Activated CD8-positive, alpha-beta T cell treated with anti-CD3 and anti-CD28 coated beads for 36 hours (primary cell): ENCODE data around the gene METTL25. TPM values are rescaled to one million over a fixed set of nuclear protein-coding genes. Genes with fewer than 3 reads are reported as not detected.

Source experiments
- ATAC-seq: fragments of 200-7000 bp; cut with Tn5 transposase; one replicate; pipeline ENCODE4 v1.10.0; 2021; ENCODE audit warnings: mild to moderate bottlenecking, moderate library complexity
- CTCF ChIA-PET: fragments of 350-600 bp; sonication (Branson Sonifier 250); formaldehyde crosslinking; loops from one replicate; lab custom pipeline; 2021; ENCODE audit warnings: antibody characterized with exemption; lab: Charles Lee
- POLR2A ChIA-PET: fragments of 350-600 bp; sonication (Branson Sonifier 250); formaldehyde crosslinking; loops from one replicate; lab custom pipeline; 2021; ENCODE audit warnings: antibody characterized with exemption; lab: Charles Lee
- DNase-seq: peaks from one replicate; pipeline ENCODE4 v3.0.0-alpha.2; 2020
- H3K27ac Mint-ChIP-seq: one replicate; pipeline ENCODE4 v1.8.0; 2021; ENCODE audit warnings: mild to moderate bottlenecking, mixed read lengths
- H3K27me3 Mint-ChIP-seq: one replicate; pipeline ENCODE4 v1.8.0; 2021; ENCODE audit warnings: mixed read lengths
- H3K36me3 Mint-ChIP-seq: one replicate; pipeline ENCODE4 v1.8.0; 2021; ENCODE audit warnings: low read depth, mixed read lengths
- H3K4me1 Mint-ChIP-seq: one replicate; pipeline ENCODE4 v1.8.0; 2021; ENCODE audit warnings: low read depth, mixed read lengths
- H3K4me3 Mint-ChIP-seq: one replicate; pipeline ENCODE4 v1.8.0; 2021; ENCODE audit warnings: mild to moderate bottlenecking, moderate library complexity, mixed read lengths
- H3K9me3 Mint-ChIP-seq: one replicate; pipeline ENCODE4 v1.8.0; 2021; ENCODE audit warnings: mixed read lengths
- CTCF ChIP-seq: fragments of 200-600 bp; IDR thresholded peaks from one replicate; pipeline ENCODE4 v1.8.0; 2022; ENCODE audit warnings: antibody characterized with exemption, mild to moderate bottlenecking
- intact Hi-C: fragments of 100-400 bp; cut with micrococcal nuclease; formaldehyde crosslinking; loops from one replicate; pipeline ENCODE4 v1.10.0; 2022
- total RNA-seq, 2 experiments: library from RNA; stranded (reverse); gene quantifications; one replicate each; pipeline ENCODE4 v1.2.3, GENCODE V29; 2021

METTL25 gene
- total RNA-seq, 2 experiments from 2014 or later = 4.6 to 6.6 TPM

DNA sequence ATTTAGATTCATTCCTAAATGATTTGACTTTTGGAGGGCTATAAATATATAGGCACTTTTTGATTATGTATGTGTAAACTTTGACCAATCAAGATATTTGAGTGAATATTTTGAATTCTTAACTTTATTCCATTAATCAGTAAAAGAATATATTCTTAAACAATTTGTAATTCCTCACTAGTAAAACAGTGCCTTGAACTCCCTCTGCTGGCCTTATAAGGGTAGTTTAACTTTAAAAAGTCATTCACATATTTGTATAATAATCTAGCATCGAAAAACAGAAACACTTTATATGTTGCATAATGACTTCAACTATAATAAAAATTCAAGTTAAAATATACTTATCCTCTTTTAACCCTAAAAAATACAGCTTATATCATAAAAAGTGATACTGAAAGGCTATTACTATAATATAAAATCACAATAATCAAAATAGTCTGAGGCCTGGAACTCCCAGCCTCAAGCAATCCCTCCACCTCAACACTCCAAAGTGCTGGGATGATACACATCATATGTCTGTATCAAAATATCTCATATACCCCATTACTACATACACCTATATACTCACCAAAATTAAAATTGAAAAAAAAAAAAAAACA lies 31.3 kb upstream of the METTL25 start:
- intact Hi-C loops = loop anchor here (10.0 kb wide), 1 partner anchor 682 kb away; no protein-coding TSS in a partner anchor
- no peak overlapping the region for H3K4me3 Mint-ChIP-seq
- ChIA-PET CTCF (no interaction called here), POLR2A (no interaction called here)
- no peaks in the 10 kb centered on the region for H3K36me3 Mint-ChIP-seq
- TF ChIP-seq CTCF = peak; percentile 59
- H3K27me3 Mint-ChIP-seq = peaks cover 10% of the 10 kb centered on the region
- H3K4me1 Mint-ChIP-seq = no peaks in the 10 kb centered on the region
- no peaks in the 10 kb centered on the region for H3K9me3 Mint-ChIP-seq
- ATAC-seq = peak; percentile 34
- DNase-seq = no peak
- no peak overlapping the region for H3K27ac Mint-ChIP-seq

DNA sequence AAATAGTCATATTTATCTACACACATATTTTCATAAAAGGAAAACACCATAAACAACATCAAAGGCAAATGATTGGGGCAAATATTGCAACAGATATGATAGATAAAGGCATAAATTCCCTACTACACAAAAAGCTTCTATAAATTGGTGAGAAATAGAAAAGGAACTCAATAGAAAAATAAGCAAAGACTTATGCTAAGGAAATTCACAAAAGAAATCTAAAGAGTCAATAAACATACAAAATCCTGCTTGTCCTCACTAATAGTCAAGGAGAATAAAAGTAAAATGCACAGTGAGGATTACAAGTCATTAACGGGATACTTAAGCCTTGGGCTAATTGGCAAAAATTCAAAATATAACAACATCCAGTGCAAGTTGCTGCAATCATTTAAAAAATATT lies 30.5 kb upstream of the METTL25 start:
- Mint-ChIP-seq H3K9me3 (no peaks in the 10 kb centered on the region), H3K4me1 (no peaks in the 10 kb centered on the region), H3K36me3 (no peaks in the 10 kb centered on the region), H3K27ac (no peak overlapping the region), H3K27me3 (peaks cover 10% of the 10 kb centered on the region), H3K4me3 (no peak overlapping the region)
- ChIA-PET POLR2A (no interaction called here), CTCF (interaction anchor here (0.7 kb wide), 1 partner anchor 567 kb away, joined by 3 read pairs; no protein-coding TSS in a partner anchor)
- DNase-seq (no peak), ATAC-seq (no peak)
- intact Hi-C loops = loop anchor here (10.0 kb wide), 1 partner anchor 683 kb away; no protein-coding TSS in a partner anchor
- no peak for TF ChIP-seq CTCF

DNA sequence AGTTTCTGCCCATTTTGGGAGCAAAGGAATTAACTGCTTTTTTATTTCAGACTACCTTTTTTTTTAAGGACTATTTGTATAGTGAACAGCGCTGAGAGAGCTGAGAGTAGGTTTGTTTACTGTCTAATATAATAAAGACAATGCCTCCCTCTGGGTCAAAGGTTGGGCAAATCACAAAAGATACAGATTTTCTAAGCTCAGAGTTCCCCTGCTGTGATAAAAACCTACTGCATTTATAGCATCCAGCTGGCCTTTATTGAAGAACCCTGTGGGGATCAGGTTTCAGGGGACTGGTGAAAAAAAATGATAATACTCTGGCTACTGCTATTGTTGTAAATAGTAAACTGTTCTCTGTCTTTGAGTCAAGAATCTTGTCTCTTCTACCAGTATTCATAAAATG lies 28.8 kb upstream of the METTL25 start:
- Mint-ChIP-seq H3K27ac (no peak overlapping the region), H3K36me3 (no peaks in the 10 kb centered on the region), H3K27me3 (peaks cover 10% of the 10 kb centered on the region), H3K4me3 (no peak overlapping the region), H3K4me1 (no peaks in the 10 kb centered on the region), H3K9me3 (no peaks in the 10 kb centered on the region)
- TF ChIP-seq CTCF = no peak
- ChIA-PET POLR2A (no interaction called here), CTCF (interaction anchor here (1.5 kb wide), 1 partner anchor 29 kb away, joined by 4 read pairs; the partner anchor contains the start of genes CCDC59 and METTL25)
- no peak for DNase-seq
- intact Hi-C loops = loop anchor here (10.0 kb wide), 1 partner anchor 685 kb away; no protein-coding TSS in a partner anchor
- no peak for ATAC-seq

DNA sequence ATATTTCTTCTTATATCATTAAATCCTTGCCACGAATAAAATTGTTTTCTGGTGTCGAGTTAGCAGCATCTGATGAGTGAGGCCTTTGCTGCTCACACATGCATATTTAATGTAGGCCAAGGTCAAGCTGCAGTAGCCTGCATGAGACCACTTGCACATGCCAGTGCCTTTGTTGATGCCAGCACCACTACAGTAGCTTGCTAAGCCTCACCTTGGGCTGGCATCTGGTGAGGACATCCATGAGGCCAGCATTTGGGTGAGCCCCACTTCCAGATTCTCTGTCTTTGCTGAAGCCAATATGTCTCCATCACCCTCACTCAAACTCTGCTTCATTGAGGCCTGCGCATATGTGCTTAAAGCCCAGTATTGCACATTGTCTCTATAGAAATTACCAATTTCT lies 8.2 kb upstream of the METTL25 start:
- Mint-ChIP-seq H3K36me3 (peaks cover 26% of the 10 kb centered on the region), H3K27me3 (no peaks in the 10 kb centered on the region), H3K9me3 (no peaks in the 10 kb centered on the region), H3K4me1 (peaks cover 5% of the 10 kb centered on the region), H3K27ac (no peak overlapping the region), H3K4me3 (no peak overlapping the region)
- DNase-seq = no peak
- intact Hi-C loops = no loop called here
- POLR2A ChIA-PET = no interaction called here
- ATAC-seq = no peak
- CTCF ChIA-PET = interaction anchor here (1.3 kb wide), 1 partner anchor 8 kb away, joined by 4 read pairs; the partner anchor contains the start of genes CCDC59 and METTL25
- TF ChIP-seq CTCF = no peak

- intact Hi-C loops = no loop called here
- TF ChIP-seq CTCF = no peak
- ChIA-PET POLR2A (no interaction called here), CTCF (no interaction called here)
- Mint-ChIP-seq H3K4me3 (no peak overlapping the region), H3K27me3 (no peaks in the 10 kb centered on the region), H3K4me1 (peaks cover 17% of the 10 kb centered on the region), H3K36me3 (peaks cover 38% of the 10 kb centered on the region), H3K9me3 (no peaks in the 10 kb centered on the region), H3K27ac (no peak overlapping the region)
- DNase-seq = no peak
- ATAC-seq = no peak
Observed at GRCh38 chr12:82351390-82351789, 6.9 kb upstream of the METTL25 start.
